Measurements from ENCODE around the gene C7orf57.

Gene C7orf57

GRCh38 chr7:48006866-48007265 lies 28.5 kb upstream of the C7orf57 start:
- TF ChIP-seq CTCF (IDR thresholded peaks at IDR 0.05): no peak
- Mint-ChIP-seq H3K9me3 (peaks cover 19% of the 10 kb centered on the region), H3K36me3 (ENCODE audit: low read depth) (peaks cover 7% of the 10 kb centered on the region), H3K27ac (no peak overlapping the region), H3K4me1 (peaks cover 14% of the 10 kb centered on the region), H3K4me3 (no peak overlapping the region), H3K27me3 (ENCODE audit: low read depth, poor library complexity) (no peaks in the 10 kb centered on the region)
- no peak for DNase-seq

GRCh38 chr7:48009257-48009656 lies 26.1 kb upstream of the C7orf57 start:
- Mint-ChIP-seq H3K27ac (peak overlapping the region; percentile 7), H3K4me1 (peaks cover 11% of the 10 kb centered on the region), H3K36me3 (ENCODE audit: low read depth) (no peaks in the 10 kb centered on the region), H3K27me3 (ENCODE audit: low read depth, poor library complexity) (no peaks in the 10 kb centered on the region), H3K9me3 (no peaks in the 10 kb centered on the region), H3K4me3 (no peak overlapping the region)
- no peak for DNase-seq
- no peak for TF ChIP-seq CTCF (IDR thresholded peaks at IDR 0.05)

GRCh38 chr7:48009954-48010353 lies 25.4 kb upstream of the C7orf57 start:
- H3K27me3 Mint-ChIP-seq (ENCODE audit: low read depth, poor library complexity): no peaks in the 10 kb centered on the region
- H3K9me3 Mint-ChIP-seq: no peaks in the 10 kb centered on the region
- no peak for TF ChIP-seq CTCF (IDR thresholded peaks at IDR 0.05)
- H3K4me1 Mint-ChIP-seq: peaks cover 4% of the 10 kb centered on the region
- no peak for DNase-seq
- H3K27ac Mint-ChIP-seq: no peak overlapping the region
- no peaks in the 10 kb centered on the region for H3K36me3 Mint-ChIP-seq (ENCODE audit: low read depth)
- H3K4me3 Mint-ChIP-seq: no peak overlapping the region

- Mint-ChIP-seq H3K27me3 (ENCODE audit: low read depth, poor library complexity) (no peaks in the 10 kb centered on the region), H3K9me3 (no peaks in the 10 kb centered on the region), H3K4me1 (no peaks in the 10 kb centered on the region), H3K27ac (no peak overlapping the region), H3K36me3 (ENCODE audit: low read depth) (no peaks in the 10 kb centered on the region), H3K4me3 (no peak overlapping the region)
- DNase-seq: no peak
- no peak for TF ChIP-seq CTCF (IDR thresholded peaks at IDR 0.05)
Observed at GRCh38 chr7:48011323-48011722, 24.0 kb upstream of the C7orf57 start.

- H3K4me1 Mint-ChIP-seq: no peaks in the 10 kb centered on the region
- H3K36me3 Mint-ChIP-seq (ENCODE audit: low read depth): no peaks in the 10 kb centered on the region
- DNase-seq: no peak
- H3K27me3 Mint-ChIP-seq (ENCODE audit: low read depth, poor library complexity): no peaks in the 10 kb centered on the region
- no peak for TF ChIP-seq CTCF (IDR thresholded peaks at IDR 0.05)
- no peaks in the 10 kb centered on the region for H3K9me3 Mint-ChIP-seq
- no peak overlapping the region for H3K4me3 Mint-ChIP-seq
- H3K27ac Mint-ChIP-seq: no peak overlapping the region
Observed at GRCh38 chr7:48011951-48012350, 23.4 kb upstream of the C7orf57 start.

GRCh38 chr7:48016641-48017040 lies 18.7 kb upstream of the C7orf57 start:
- DNase-seq: no peak
- no peak overlapping the region for H3K4me3 Mint-ChIP-seq
- no peak overlapping the region for H3K27ac Mint-ChIP-seq
- peaks cover 23% of the 10 kb centered on the region for H3K9me3 Mint-ChIP-seq
- no peaks in the 10 kb centered on the region for H3K4me1 Mint-ChIP-seq
- H3K36me3 Mint-ChIP-seq (ENCODE audit: low read depth): no peaks in the 10 kb centered on the region
- peaks cover 4% of the 10 kb centered on the region for H3K27me3 Mint-ChIP-seq (ENCODE audit: low read depth, poor library complexity)
- no peak for TF ChIP-seq CTCF (IDR thresholded peaks at IDR 0.05)

All from nephron progenitor cell (in vitro differentiated cells).